MM.1S (cell line): ENCODE measurements around the gene CACNA1C.

Experiments used
- CTCF ChIP-seq: fragments of 300-600 bp; sonication (generic); IDR thresholded peaks from 2 replicates; pipeline ENCODE4 v1.5.1; 2016; ENCODE audit warnings: antibody characterized with exemption, low read length, mixed read lengths
- EZH2phosphoT487 ChIP-seq: fragments of 300-600 bp; sonication (generic); IDR thresholded peaks from 2 replicates; pipeline ENCODE4 v1.6.1; 2018; ENCODE audit warnings: antibody characterized with exemption, low read length

DNA sequence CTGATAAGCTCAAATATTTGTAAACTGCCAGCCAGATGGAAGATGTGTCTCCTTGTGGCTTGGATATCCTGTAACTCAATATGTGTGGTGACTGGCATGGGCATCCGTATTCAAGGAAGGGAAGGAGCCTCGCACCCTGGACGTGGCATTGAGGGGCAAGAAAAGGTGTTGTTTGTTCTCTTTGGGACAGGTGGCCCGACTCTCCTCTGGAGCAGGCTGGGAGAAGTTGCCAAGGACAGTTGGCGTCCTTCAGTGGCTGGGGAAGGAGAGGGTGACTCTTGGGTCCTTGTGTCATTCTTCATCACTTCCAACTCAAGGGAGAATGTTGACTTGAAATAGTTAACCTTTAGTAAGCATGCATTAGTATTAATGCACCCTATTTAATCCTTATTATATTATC is 39.6 kb downstream of the CACNA1C start:
- TF ChIP-seq CTCF (no peak), EZH2phosphoT487 (no peak)
